A549 (cell line): ENCODE results near the gene CBLC. TPM values are rescaled to one million over a fixed set of nuclear protein-coding genes. Genes with fewer than 3 reads are reported as not detected.

Experiments used
- ATAC-seq, 2 experiments: fragments of 200-7000 bp in 1 of 2; fragments of >200 bp in 1 of 2; cut with Nextera tagmentation in 1 of 2; cut with Tn5 transposase in 1 of 2; 3 replicates each; pipeline versions ENCODE4 v1.8.0 to v1.9.1; 2018 to 2020; ENCODE audit warnings: mild to moderate bottlenecking in 1 of 2, moderate library complexity in 1 of 2
- CTCF ChIA-PET: fragments of 300-600 bp; sonication (Branson Sonifier 250); formaldehyde crosslinking; extraction: SDS; loops from one replicate; lab custom pipeline; 2021; ENCODE audit warnings: antibody characterized with exemption, inconsistent platforms; lab: Yijun Ruan, JAX
- POLR2A ChIA-PET: fragments of 350-600 bp; formaldehyde crosslinking; extraction: SDS; loops from one replicate; lab custom pipeline; 2021; ENCODE audit warnings: antibody characterized with exemption, inconsistent platforms; lab: Yijun Ruan, JAX
- DNase-seq, 2 experiments: peaks; one replicate each; pipeline versions ENCODE4 v3.0.0 to v3.0.0-alpha.2; 2011 to 2016; ENCODE audit warnings: low read depth in 1 of 2, low spot score in 1 of 2
- FAIRE-seq: peaks from 2 replicates; lab custom pipeline; 2011; peaks lifted over from hg19 to GRCh38; lab: Jason Lieb, UNC
- H3K27ac ChIP-seq, 2 experiments: fragments of >200 bp; sonication (Bioruptor Twin); formaldehyde crosslinking; 3 replicates each; pipeline ENCODE4 v1.5.1; 2016 to 2017
- H3K4me1 ChIP-seq: fragments of >200 bp; sonication (Bioruptor Twin); formaldehyde crosslinking; 3 replicates; pipeline ENCODE4 v1.6.1; 2016
- H3K4me2 ChIP-seq: fragments of >200 bp; sonication (Bioruptor Twin); formaldehyde crosslinking; 3 replicates; pipeline ENCODE4 v1.6.1; 2016
- H3K4me3 ChIP-seq: fragments of >200 bp; sonication (Bioruptor Twin); formaldehyde crosslinking; 3 replicates; pipeline ENCODE4 v1.5.1; 2016
- H3K9me3 ChIP-seq: fragments of >200 bp; sonication (Bioruptor Twin); formaldehyde crosslinking; 3 replicates; pipeline ENCODE4 v1.6.1; 2016
- BHLHE40 ChIP-seq: IDR thresholded peaks from 2 replicates; pipeline ENCODE4 v1.6.1; 2012; ENCODE audit warnings: low read depth, low read length, inconsistent platforms
- CHD2 ChIP-seq: fragments of 150-350 bp; IDR thresholded peaks from 2 replicates; pipeline ENCODE4 v1.6.1; 2014; ENCODE audit warnings: low read length; ENCODE audit not compliant: partially characterized antibody
- EHF ChIP-seq: fragments of 250-450 bp; sonication (Bioruptor Pico); IDR thresholded peaks from 2 replicates; pipeline ENCODE4 v1.5.0; 2020; ENCODE audit warnings: mild to moderate bottlenecking
- ESRRA ChIP-seq: fragments of 150-350 bp; IDR thresholded peaks from 2 replicates; pipeline ENCODE4 v1.6.1; 2014; ENCODE audit warnings: mild to moderate bottlenecking, low read length, borderline replicate concordance
- FOSL2 ChIP-seq, 2 experiments: fragments of 450-650 bp in 1 of 2; fragments of >200 bp in 1 of 2; sonication (Bioruptor Twin) in 1 of 2; formaldehyde crosslinking; IDR thresholded peaks; 2 replicates each; pipeline versions ENCODE4 v1.5.0 to v1.6.1; 2016 to 2020; ENCODE audit warnings: mild to moderate bottlenecking in 1 of 2, moderate library complexity in 1 of 2
- FOXS1 ChIP-seq: fragments of 250-450 bp; sonication (Bioruptor Pico); IDR thresholded peaks from 2 replicates; pipeline ENCODE4 v1.5.0; 2020; ENCODE audit warnings: mild to moderate bottlenecking, moderate library complexity
- HDAC2 ChIP-seq: fragments of 200-600 bp; sonication (generic); IDR thresholded peaks from 2 replicates; pipeline ENCODE4 v1.6.1; 2016
- HEYL ChIP-seq: fragments of 250-450 bp; sonication (Bioruptor Pico); IDR thresholded peaks from 2 replicates; pipeline ENCODE4 v1.8.0; 2021; ENCODE audit warnings: mild to moderate bottlenecking, moderate library complexity
- HOXA7 ChIP-seq: fragments of 250-450 bp; sonication (Bioruptor Pico); IDR thresholded peaks from 2 replicates; pipeline ENCODE4 v1.5.0; 2020; ENCODE audit warnings: mild to moderate bottlenecking, moderate library complexity
- HOXB5 ChIP-seq: fragments of 250-450 bp; sonication (Bioruptor Pico); IDR thresholded peaks from 2 replicates; pipeline ENCODE4 v1.5.0; 2020; ENCODE audit warnings: mild to moderate bottlenecking, moderate library complexity
- KDM5A ChIP-seq: fragments of 200-600 bp; sonication (generic); IDR thresholded peaks from 2 replicates; pipeline ENCODE4 v1.6.1; 2016; ENCODE audit warnings: antibody characterized with exemption, mild to moderate bottlenecking
- MYC ChIP-seq: IDR thresholded peaks from 2 replicates; pipeline ENCODE4 v1.6.1; 2012; ENCODE audit warnings: mild to moderate bottlenecking, inconsistent platforms, low read length, improper control_type of control experiment, borderline replicate concordance
- RAD21 ChIP-seq, 2 experiments: fragments of >200 bp in 1 of 2; sonication (Bioruptor Twin) in 1 of 2; formaldehyde crosslinking in 1 of 2; IDR thresholded peaks in 1 of 2; conservative IDR thresholded peaks in 1 of 2; 2 replicates in 1 of 2; 3 replicates in 1 of 2; pipeline ENCODE4 v1.6.1; 2012 to 2018; ENCODE audit warnings: inconsistent platforms in 1 of 2
- RARB ChIP-seq: fragments of 250-450 bp; sonication (Bioruptor Pico); IDR thresholded peaks from 2 replicates; pipeline ENCODE4 v1.8.0; 2021; ENCODE audit warnings: mild to moderate bottlenecking, moderate library complexity
- RCOR1 ChIP-seq: fragments of 150-350 bp; IDR thresholded peaks from 2 replicates; pipeline ENCODE4 v1.6.1; 2014; ENCODE audit warnings: antibody characterized with exemption, low read length, low read depth
- RFX5 ChIP-seq: fragments of 450-650 bp; IDR thresholded peaks from 2 replicates; pipeline ENCODE4 v1.7.1; 2014; ENCODE audit warnings: antibody characterized with exemption, mild to moderate bottlenecking, moderate library complexity
- TFCP2L1 ChIP-seq: fragments of 250-450 bp; sonication (Bioruptor Pico); IDR thresholded peaks from 2 replicates; pipeline ENCODE4 v1.5.0; 2021; ENCODE audit warnings: mild to moderate bottlenecking
- ZFP36 ChIP-seq: fragments of 450-650 bp; IDR thresholded peaks from 2 replicates; pipeline ENCODE4 v1.6.1; 2014; ENCODE audit warnings: borderline replicate concordance; ENCODE audit not compliant: partially characterized antibody
- ZNF302 ChIP-seq: fragments of 250-450 bp; sonication (Bioruptor Pico); IDR thresholded peaks from 2 replicates; pipeline ENCODE4 v1.9.0; 2021; ENCODE audit warnings: inconsistent platforms, mild to moderate bottlenecking, moderate library complexity
- ZSCAN20 ChIP-seq: fragments of 250-450 bp; sonication (Bioruptor Pico); IDR thresholded peaks from 2 replicates; pipeline ENCODE4 v1.8.0; 2022; ENCODE audit warnings: mild to moderate bottlenecking, moderate library complexity
- whole genome bisulfite sequencing: methylation state at CpG from one replicate; pipeline ENCODE4 v1.1.6; 2017; ENCODE audit errors: missing lambda C conversion rate; 5-methylcytosine and 5-hydroxymethylcytosine counted together
- polyA plus RNA-seq, 4 experiments: library from polyadenylated mRNA; depleted of rRNA in 3 of 4; stranded (reverse); fragments of >200 nt; fragmentation: RNase III in 1 of 4; extraction: RNeasy Plus Mini Kit Qiagen cat#74134 plus additional on column Dnase treatment in 1 of 4; gene quantifications; 2 replicates in 3 of 4; 3 replicates in 1 of 4; pipeline ENCODE4 v1.2.3, GENCODE V29; 2011 to 2017
- TF ChIP-seq, protein P1 (sequence below): IDR thresholded peaks from 2 replicates; pipeline ENCODE4 v1.6.1; 2012
- TF ChIP-seq, protein P2 (sequence below): fragments of >200 bp; sonication (Bioruptor Twin); formaldehyde crosslinking; IDR thresholded peaks from 3 replicates; pipeline ENCODE4 v1.6.1; 2016
- TF ChIP-seq, protein P3 (sequence below): fragments of 450-650 bp; IDR thresholded peaks from 2 replicates; pipeline ENCODE4 v1.6.1; 2014; ENCODE audit warnings: antibody characterized with exemption
- TF ChIP-seq, protein P4 (sequence below): fragments of 200-600 bp; sonication (generic); IDR thresholded peaks from 2 replicates; pipeline ENCODE4 v1.6.1; 2016; ENCODE audit warnings: antibody characterized with exemption, mild to moderate bottlenecking, moderate library complexity
- TF ChIP-seq, protein P5 (sequence below): fragments of >200 bp; sonication (Bioruptor Twin); formaldehyde crosslinking; IDR thresholded peaks from 2 replicates; pipeline ENCODE4 v1.6.1; 2016
- TF ChIP-seq, protein P6 (sequence below): fragments of >200 bp; sonication (Bioruptor Twin); formaldehyde crosslinking; IDR thresholded peaks from 3 replicates; pipeline ENCODE4 v1.5.1; 2016
- TF ChIP-seq, protein P7 (sequence below): fragments of 250-450 bp; sonication (Bioruptor Pico); IDR thresholded peaks from 2 replicates; pipeline ENCODE4 v1.5.0; 2020; ENCODE audit warnings: low read depth, mild to moderate bottlenecking, moderate library complexity

The CBLC gene
- polyA plus RNA-seq, 2 of the 4 experiments (the other 2 are of a cell fraction), result not detected

DNA sequence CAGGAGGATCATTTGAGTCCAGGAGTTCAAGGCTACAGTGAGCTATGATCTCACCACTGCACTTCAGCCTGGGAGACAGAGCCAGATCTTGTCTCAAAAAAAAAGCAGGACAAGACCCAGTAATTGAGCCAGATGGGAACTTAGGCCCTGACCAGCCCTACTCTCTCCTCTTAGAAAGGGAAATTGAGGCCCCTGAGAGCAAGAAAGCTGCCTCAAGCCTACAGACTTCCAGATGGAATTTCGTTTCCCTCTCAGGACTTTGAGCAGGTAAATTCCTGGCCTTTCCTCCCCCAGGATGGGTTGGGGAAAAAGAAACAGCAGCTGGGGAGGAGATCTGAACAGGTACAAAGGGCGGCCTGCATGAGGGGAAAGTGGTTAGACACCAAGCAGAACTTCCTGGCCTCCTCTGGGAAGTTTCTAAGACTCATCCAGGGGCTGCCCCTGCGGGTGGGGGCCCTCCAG, 32.8 kb upstream of the CBLC start (continued):
- no peak for TF ChIP-seq BHLHE40
- no peak for TF ChIP-seq TFCP2L1 (CRISPR knock-in tag)
- peak; percentile 82; the same call in 1 of the 2 replicates for TF ChIP-seq HOXA7 (CRISPR knock-in tag)
- TF ChIP-seq, protein P1, sequence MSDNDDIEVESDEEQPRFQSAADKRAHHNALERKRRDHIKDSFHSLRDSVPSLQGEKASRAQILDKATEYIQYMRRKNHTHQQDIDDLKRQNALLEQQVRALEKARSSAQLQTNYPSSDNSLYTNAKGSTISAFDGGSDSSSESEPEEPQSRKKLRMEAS, result no peak; the same call in 1 of the 2 replicates
- no peak for TF ChIP-seq CHD2
- TF ChIP-seq ZFP36, result no peak
- peak; percentile 49; the same call in 1 of the 2 replicates for TF ChIP-seq HDAC2
- TF ChIP-seq, protein P2, sequence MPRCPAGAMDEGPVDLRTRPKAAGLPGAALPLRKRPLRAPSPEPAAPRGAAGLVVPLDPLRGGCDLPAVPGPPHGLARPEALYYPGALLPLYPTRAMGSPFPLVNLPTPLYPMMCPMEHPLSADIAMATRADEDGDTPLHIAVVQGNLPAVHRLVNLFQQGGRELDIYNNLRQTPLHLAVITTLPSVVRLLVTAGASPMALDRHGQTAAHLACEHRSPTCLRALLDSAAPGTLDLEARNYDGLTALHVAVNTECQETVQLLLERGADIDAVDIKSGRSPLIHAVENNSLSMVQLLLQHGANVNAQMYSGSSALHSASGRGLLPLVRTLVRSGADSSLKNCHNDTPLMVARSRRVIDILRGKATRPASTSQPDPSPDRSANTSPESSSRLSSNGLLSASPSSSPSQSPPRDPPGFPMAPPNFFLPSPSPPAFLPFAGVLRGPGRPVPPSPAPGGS, result no peak; the same call in 2 of the 3 replicates
- TF ChIP-seq, protein P3, sequence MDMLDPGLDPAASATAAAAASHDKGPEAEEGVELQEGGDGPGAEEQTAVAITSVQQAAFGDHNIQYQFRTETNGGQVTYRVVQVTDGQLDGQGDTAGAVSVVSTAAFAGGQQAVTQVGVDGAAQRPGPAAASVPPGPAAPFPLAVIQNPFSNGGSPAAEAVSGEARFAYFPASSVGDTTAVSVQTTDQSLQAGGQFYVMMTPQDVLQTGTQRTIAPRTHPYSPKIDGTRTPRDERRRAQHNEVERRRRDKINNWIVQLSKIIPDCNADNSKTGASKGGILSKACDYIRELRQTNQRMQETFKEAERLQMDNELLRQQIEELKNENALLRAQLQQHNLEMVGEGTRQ, result no peak
- TF ChIP-seq KDM5A, result no peak
- peak; percentile 30; the same call in 1 of the 2 replicates for TF ChIP-seq ZNF302 (CRISPR knock-in tag)
- TF ChIP-seq, protein P4, sequence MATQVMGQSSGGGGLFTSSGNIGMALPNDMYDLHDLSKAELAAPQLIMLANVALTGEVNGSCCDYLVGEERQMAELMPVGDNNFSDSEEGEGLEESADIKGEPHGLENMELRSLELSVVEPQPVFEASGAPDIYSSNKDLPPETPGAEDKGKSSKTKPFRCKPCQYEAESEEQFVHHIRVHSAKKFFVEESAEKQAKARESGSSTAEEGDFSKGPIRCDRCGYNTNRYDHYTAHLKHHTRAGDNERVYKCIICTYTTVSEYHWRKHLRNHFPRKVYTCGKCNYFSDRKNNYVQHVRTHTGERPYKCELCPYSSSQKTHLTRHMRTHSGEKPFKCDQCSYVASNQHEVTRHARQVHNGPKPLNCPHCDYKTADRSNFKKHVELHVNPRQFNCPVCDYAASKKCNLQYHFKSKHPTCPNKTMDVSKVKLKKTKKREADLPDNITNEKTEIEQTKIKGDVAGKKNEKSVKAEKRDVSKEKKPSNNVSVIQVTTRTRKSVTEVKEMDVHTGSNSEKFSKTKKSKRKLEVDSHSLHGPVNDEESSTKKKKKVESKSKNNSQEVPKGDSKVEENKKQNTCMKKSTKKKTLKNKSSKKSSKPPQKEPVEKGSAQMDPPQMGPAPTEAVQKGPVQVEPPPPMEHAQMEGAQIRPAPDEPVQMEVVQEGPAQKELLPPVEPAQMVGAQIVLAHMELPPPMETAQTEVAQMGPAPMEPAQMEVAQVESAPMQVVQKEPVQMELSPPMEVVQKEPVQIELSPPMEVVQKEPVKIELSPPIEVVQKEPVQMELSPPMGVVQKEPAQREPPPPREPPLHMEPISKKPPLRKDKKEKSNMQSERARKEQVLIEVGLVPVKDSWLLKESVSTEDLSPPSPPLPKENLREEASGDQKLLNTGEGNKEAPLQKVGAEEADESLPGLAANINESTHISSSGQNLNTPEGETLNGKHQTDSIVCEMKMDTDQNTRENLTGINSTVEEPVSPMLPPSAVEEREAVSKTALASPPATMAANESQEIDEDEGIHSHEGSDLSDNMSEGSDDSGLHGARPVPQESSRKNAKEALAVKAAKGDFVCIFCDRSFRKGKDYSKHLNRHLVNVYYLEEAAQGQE, result no peak
- TF ChIP-seq EHF (CRISPR knock-in tag), result peak; percentile 83
- TF ChIP-seq HOXB5 (CRISPR knock-in tag), result peak; percentile 37; the same call in 1 of the 2 replicates
- TF ChIP-seq RCOR1, result no peak
- TF ChIP-seq, protein P5, sequence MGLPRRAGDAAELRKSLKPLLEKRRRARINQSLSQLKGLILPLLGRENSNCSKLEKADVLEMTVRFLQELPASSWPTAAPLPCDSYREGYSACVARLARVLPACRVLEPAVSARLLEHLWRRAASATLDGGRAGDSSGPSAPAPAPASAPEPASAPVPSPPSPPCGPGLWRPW, result no peak
- TF ChIP-seq RFX5, result no peak
- no peak for TF ChIP-seq HEYL (CRISPR knock-in tag)
- no peak for TF ChIP-seq MYC
- no peak for TF ChIP-seq FOSL2 (IDR thresholded peaks at IDR 0.05)
- no peak for TF ChIP-seq FOSL2 (CRISPR knock-in tag; IDR thresholded peaks at IDR 0.05)

DNA sequence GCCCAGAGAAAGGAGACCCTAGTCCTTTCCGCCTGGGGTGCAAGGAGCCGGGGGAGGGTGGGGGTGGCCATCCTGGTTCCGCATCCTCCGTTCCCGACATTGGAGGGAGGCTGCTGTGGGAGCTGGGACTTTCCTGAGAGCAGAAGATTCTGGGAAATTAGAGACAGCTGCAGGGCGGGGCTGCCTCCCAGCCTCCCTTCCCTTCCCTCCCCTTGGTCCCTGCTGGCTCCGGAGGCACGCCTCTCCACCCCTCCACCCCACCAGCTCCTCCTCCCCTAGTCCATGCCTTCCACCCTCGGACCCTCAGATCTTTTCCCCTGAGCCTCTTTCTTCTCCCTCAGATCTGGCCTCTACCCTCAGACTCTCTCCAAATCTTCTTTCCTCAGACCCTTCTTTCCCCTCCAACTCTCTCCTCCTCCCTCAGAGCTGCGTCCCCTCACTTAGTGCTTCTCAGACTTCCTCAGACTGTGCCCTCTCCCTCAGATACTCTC, 32.3 kb upstream of the CBLC start:
- Histone ChIP-seq H3K27ac (peak overlapping the region; percentile 92 to 99), H3K4me1 (peaks cover 72% of the 10 kb centered on the region), H3K9me3 (no peaks in the 10 kb centered on the region), H3K4me2 (peak overlapping the region; percentile 69), H3K4me3 (no peak overlapping the region)
- ChIA-PET POLR2A (interaction anchor here (0.9 to 1.5 kb wide), 7 partner anchors 8 to 99 kb away, joined by 3 to 20 read pairs (median 4); no protein-coding TSS in a partner anchor), CTCF (interaction anchor here (0.9 to 42.5 kb wide), 4 partner anchors 19 to 65 kb away, joined by 3 to 1899 read pairs (median 134); partner anchors contain the start of genes BCL3 and CBLC)
- WGBS, result 12% methylated on average over 9 of the region's 10 CpGs
- DNase-seq (peak; percentile 80 to 95), ATAC-seq (peak; percentile 13 to 42; a peak in 5 of 6 replicates), FAIRE-seq (peak; percentile 86)
- TF ChIP-seq, protein P1, result peak; percentile 28; the same call in 1 of the 2 replicates
- TF ChIP-seq RAD21 (conservative IDR thresholded peaks at IDR 0.05 in 1 of 2, IDR thresholded peaks at IDR 0.05 in 1 of 2) (peak in 1 of 2 experiments; percentile 4; a peak in 1 of 5 replicates), ESRRA (no peak), ZSCAN20 (CRISPR knock-in tag) (no peak), FOXS1 (0 out of 2 replicates have a peak, but pooled peaks have one; percentile 35), ZNF302 (CRISPR knock-in tag) (no peak), RARB (CRISPR knock-in tag) (0 out of 2 replicates have a peak, but pooled peaks have one; percentile 46)
- TF ChIP-seq, protein P6, sequence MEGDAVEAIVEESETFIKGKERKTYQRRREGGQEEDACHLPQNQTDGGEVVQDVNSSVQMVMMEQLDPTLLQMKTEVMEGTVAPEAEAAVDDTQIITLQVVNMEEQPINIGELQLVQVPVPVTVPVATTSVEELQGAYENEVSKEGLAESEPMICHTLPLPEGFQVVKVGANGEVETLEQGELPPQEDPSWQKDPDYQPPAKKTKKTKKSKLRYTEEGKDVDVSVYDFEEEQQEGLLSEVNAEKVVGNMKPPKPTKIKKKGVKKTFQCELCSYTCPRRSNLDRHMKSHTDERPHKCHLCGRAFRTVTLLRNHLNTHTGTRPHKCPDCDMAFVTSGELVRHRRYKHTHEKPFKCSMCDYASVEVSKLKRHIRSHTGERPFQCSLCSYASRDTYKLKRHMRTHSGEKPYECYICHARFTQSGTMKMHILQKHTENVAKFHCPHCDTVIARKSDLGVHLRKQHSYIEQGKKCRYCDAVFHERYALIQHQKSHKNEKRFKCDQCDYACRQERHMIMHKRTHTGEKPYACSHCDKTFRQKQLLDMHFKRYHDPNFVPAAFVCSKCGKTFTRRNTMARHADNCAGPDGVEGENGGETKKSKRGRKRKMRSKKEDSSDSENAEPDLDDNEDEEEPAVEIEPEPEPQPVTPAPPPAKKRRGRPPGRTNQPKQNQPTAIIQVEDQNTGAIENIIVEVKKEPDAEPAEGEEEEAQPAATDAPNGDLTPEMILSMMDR, result no peak
- TF ChIP-seq, protein P7, sequence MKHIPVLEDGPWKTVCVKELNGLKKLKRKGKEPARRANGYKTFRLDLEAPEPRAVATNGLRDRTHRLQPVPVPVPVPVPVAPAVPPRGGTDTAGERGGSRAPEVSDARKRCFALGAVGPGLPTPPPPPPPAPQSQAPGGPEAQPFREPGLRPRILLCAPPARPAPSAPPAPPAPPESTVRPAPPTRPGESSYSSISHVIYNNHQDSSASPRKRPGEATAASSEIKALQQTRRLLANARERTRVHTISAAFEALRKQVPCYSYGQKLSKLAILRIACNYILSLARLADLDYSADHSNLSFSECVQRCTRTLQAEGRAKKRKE (CRISPR knock-in tag), result no peak
